ENCODE data around the gene PAPOLB.

GRCh38 chr7:4836206-4836661, 25.6 kb downstream of the PAPOLB start:
- TF ChIP-seq JUN (IDR thresholded peaks at IDR 0.05; ENCODE audit: low read depth, low read length) (no peak), POLR2A (IDR thresholded peaks at IDR 0.05; ENCODE audit: control extremely low read depth in 1 of 2, low read depth in 2 of 2, low read length in 2 of 2) (no peak), FOSL1 (IDR thresholded peaks at IDR 0.05; ENCODE audit: insufficient read depth, low read depth, low read length) (no peak)

Measured in H1 (cell line).